Tibial artery (tissue), 4 donors: ENCODE results near the gene DNAJC27.

Experiments used
- DNase-seq, 2 donors: peaks; one replicate each; pipeline ENCODE4 v3.0.0-alpha.2; 2019
- H3K27ac ChIP-seq, 2 donors: fragments of 200-600 bp; sonication (generic) in 1 of 2; 1 replicate in 1 of 2; 2 replicates in 1 of 2; pipeline ENCODE4 v1.5.1; 2018 to 2019; ENCODE audit warnings: mild to moderate bottlenecking in 1 of 2
- H3K27me3 ChIP-seq, 2 donors: fragments of 200-600 bp; sonication (generic) in 1 of 2; one replicate each; pipeline versions ENCODE4 v1.5.1 to v1.6.0; 2016 to 2019
- H3K36me3 ChIP-seq, 3 donors: fragments of 200-600 bp; sonication (generic) in 2 of 3; one replicate each; pipeline ENCODE4 v1.5.1; 2016 to 2019; ENCODE audit warnings: mild to moderate bottlenecking in 2 of 3
- H3K4me1 ChIP-seq, 4 donors: fragments of 200-600 bp; sonication (generic) in 2 of 4; 1 replicate in 3 of 4; 2 replicates in 1 of 4; pipeline ENCODE4 v1.5.1; 2016 to 2019
- H3K4me3 ChIP-seq, 2 donors: fragments of 200-600 bp; sonication (generic) in 1 of 2; 1 replicate in 1 of 2; 2 replicates in 1 of 2; pipeline ENCODE4 v1.5.1; 2018 to 2019; ENCODE audit warnings: mild to moderate bottlenecking in 2 of 2
- H3K9me3 ChIP-seq, 3 donors: fragments of 200-600 bp; sonication (generic) in 1 of 3; one replicate each; pipeline ENCODE4 v1.5.1; 2016 to 2019
- CTCF ChIP-seq, 2 experiments: fragments of 200-600 bp in 1 of 2; fragments of 450-650 bp in 1 of 2; IDR thresholded peaks; one replicate each; pipeline ENCODE4 v1.5.1; 2017 to 2019; ENCODE audit warnings: antibody characterized with exemption in 2 of 2, mild to moderate bottlenecking in 1 of 2, moderate library complexity in 1 of 2
- intact Hi-C: fragments of 100-400 bp; cut with DNase I; formaldehyde crosslinking; loops from one replicate; pipeline ENCODE4 v1.15.0; 2023; ENCODE audit warnings: low total_unique reads

The DNAJC27 gene

DNA sequence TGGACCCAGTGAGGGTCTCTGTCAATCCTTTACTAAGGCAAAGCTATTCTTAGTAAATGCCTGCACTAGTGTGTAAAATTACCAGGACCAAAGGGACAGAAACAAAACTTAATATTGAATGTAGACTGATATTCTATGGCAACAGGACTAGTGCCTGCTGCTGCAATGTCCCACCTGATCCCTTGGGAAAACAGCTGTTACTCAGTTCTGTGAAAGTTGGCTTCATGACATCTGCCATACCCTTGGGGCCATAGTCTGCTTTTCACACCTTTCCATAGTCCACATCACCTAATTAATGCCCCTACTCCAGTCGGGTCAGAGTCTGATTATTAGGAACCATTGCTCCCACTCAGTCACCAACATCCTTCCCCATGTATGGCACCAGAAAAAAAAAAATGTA, 14.5 kb downstream of the DNAJC27 start:
- no peak for TF ChIP-seq CTCF (IDR thresholded peaks at IDR 0.05)
- intact Hi-C loops: loop anchor here (2.0 kb wide), 1 partner anchor 490 kb away; no protein-coding TSS in a partner anchor
- no peaks in the 10 kb centered on the region for H3K4me1 ChIP-seq
- no peak overlapping the region for H3K27ac ChIP-seq
- DNase-seq: no peak
- H3K36me3 ChIP-seq: peaks cover 70 to 87% (median 78%) of the 10 kb centered on the region in 3 donors
- no peaks in the 10 kb centered on the region for H3K27me3 ChIP-seq
- peaks cover 2 to 6% (median 3%) of the 10 kb centered on the region in 3 donors for H3K9me3 ChIP-seq
- H3K4me3 ChIP-seq: no peak overlapping the region

GRCh38 chr2:24955921-24956320, 15.8 kb downstream of the DNAJC27 start:
- peaks cover 72 to 90% (median 80%) of the 10 kb centered on the region in 3 donors for H3K36me3 ChIP-seq
- TF ChIP-seq CTCF (IDR thresholded peaks at IDR 0.05): no peak
- no peaks in the 10 kb centered on the region for H3K27me3 ChIP-seq
- H3K4me1 ChIP-seq: no peaks in the 10 kb centered on the region
- H3K9me3 ChIP-seq: peaks cover 2 to 6% (median 3%) of the 10 kb centered on the region in 3 donors
- no peak overlapping the region for H3K4me3 ChIP-seq
- H3K27ac ChIP-seq: no peak overlapping the region
- intact Hi-C loops: loop anchor here (2.0 kb wide), 1 partner anchor 489 kb away; no protein-coding TSS in a partner anchor
- DNase-seq: no peak

GRCh38 chr2:24955232-24955631, 16.5 kb downstream of the DNAJC27 start:
- no peak for TF ChIP-seq CTCF (IDR thresholded peaks at IDR 0.05)
- no peak overlapping the region for H3K4me3 ChIP-seq
- no peaks in the 10 kb centered on the region for H3K4me1 ChIP-seq
- intact Hi-C loops: no loop called here
- no peaks in the 10 kb centered on the region for H3K27me3 ChIP-seq
- H3K36me3 ChIP-seq: peaks cover 70 to 92% (median 78%) of the 10 kb centered on the region in 3 donors
- no peak overlapping the region for H3K27ac ChIP-seq
- H3K9me3 ChIP-seq: peaks cover 2 to 6% (median 3%) of the 10 kb centered on the region in 3 donors
- DNase-seq: no peak

DNA sequence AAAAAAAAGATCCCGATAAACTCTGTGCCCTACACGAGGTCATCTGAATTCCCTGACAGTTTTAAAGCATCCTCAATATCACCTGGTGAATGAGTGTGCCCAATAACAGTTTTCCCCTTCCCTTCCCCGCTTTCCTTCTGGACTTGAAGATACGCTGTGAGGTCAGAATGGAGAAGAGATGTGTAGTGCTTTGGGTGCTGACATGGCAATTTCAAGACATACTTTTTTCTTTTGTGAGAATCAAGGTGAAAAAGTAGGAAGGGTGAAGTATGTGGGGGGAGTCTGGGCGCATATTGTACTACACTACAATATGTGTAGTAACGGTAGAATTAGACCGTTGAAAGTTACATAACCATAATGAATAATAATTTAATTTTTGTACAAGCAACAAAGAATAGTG, 21.7 kb downstream of the DNAJC27 start:
- no peak for TF ChIP-seq CTCF (IDR thresholded peaks at IDR 0.05)
- Histone ChIP-seq H3K36me3 (peaks cover 45 to 82% (median 71%) of the 10 kb centered on the region in 3 donors), H3K4me1 (no peaks in the 10 kb centered on the region)

DNA sequence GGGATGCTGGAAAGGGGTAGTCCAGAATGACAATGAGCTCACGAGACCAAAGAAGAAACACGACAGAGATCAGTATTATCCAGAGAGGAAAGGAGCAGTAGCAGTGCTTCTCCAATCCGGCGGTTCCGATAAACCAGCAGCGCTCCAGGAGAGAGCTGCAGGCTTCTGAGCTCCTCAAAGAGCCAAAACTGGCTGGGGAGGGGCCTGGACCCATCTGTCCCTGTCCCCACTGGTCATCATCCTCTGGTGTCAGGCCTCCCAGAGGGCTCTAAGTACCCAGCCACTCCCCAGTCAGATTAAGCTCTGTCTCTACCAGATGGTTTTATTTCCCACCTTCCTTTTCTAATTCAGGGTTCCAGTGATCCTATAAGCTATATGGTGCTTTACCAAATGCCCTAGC, 23.2 kb downstream of the DNAJC27 start:
- Histone ChIP-seq H3K9me3 (no peaks in the 10 kb centered on the region), H3K36me3 (peaks cover 29 to 67% (median 55%) of the 10 kb centered on the region in 3 donors), H3K27ac (no peak overlapping the region), H3K4me3 (no peak overlapping the region), H3K4me1 (no peaks in the 10 kb centered on the region), H3K27me3 (no peaks in the 10 kb centered on the region)
- TF ChIP-seq CTCF (IDR thresholded peaks at IDR 0.05): no peak
- intact Hi-C loops: no loop called here
- no peak for DNase-seq

More for the DNA sequence above, 21.7 kb downstream of the DNAJC27 start:
- intact Hi-C loops: no loop called here
- H3K9me3 ChIP-seq: peaks cover under 1 to 3% (median 2%) of the 10 kb centered on the region in 3 donors
- DNase-seq: no peak
- H3K27me3 ChIP-seq: no peaks in the 10 kb centered on the region
- no peak overlapping the region for H3K27ac ChIP-seq
- no peak overlapping the region for H3K4me3 ChIP-seq
